Right lobe of liver (tissue), 4 donors: ENCODE data around the gene RGSL1.

Experiments used
- POLR2A ChIP-seq: fragments of 450-650 bp; IDR thresholded peaks from one replicate; pipeline ENCODE4 v1.6.1; 2017; ENCODE audit warnings: antibody characterized with exemption, mild to moderate bottlenecking
- TF ChIP-seq, protein P1 (sequence below), 4 donors: fragments of 200-600 bp in 3 of 4; fragments of 450-650 bp in 1 of 4; IDR thresholded peaks; one replicate each; pipeline versions ENCODE4 v1.5.1 to v1.8.0; 2016 to 2022; ENCODE audit warnings: antibody characterized with exemption in 4 of 4, mild to moderate bottlenecking in 2 of 4
- donor health status: DM: no; HTN: no; CAD: no.
- donor health status: DM: no; HTN: no; CAD: no.
- donor health status: DM: no; HTN: yes; CAD: no.

GRCh38 chr1:182533896-182534295 lies 84.0 kb downstream of the RGSL1 start:
- TF ChIP-seq, protein P1, sequence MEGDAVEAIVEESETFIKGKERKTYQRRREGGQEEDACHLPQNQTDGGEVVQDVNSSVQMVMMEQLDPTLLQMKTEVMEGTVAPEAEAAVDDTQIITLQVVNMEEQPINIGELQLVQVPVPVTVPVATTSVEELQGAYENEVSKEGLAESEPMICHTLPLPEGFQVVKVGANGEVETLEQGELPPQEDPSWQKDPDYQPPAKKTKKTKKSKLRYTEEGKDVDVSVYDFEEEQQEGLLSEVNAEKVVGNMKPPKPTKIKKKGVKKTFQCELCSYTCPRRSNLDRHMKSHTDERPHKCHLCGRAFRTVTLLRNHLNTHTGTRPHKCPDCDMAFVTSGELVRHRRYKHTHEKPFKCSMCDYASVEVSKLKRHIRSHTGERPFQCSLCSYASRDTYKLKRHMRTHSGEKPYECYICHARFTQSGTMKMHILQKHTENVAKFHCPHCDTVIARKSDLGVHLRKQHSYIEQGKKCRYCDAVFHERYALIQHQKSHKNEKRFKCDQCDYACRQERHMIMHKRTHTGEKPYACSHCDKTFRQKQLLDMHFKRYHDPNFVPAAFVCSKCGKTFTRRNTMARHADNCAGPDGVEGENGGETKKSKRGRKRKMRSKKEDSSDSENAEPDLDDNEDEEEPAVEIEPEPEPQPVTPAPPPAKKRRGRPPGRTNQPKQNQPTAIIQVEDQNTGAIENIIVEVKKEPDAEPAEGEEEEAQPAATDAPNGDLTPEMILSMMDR (IDR thresholded peaks at IDR 0.05), result no peak
- TF ChIP-seq POLR2A, result no peak
